Measurements from ENCODE around the gene GPC6. TPM values are rescaled to one million over a fixed set of nuclear protein-coding genes. Genes with fewer than 3 reads are reported as not detected.

The GPC6 gene
- polyA plus RNA-seq, 1 of the 3 experiments (the other 2 are of a cell fraction) = 6.7 TPM

- no peaks in the 10 kb centered on the region for H4K20me1 ChIP-seq (ENCODE audit: insufficient read depth)
- no peak overlapping the region for H3K27ac ChIP-seq (ENCODE audit: low read depth in 2 of 2, low read length in 1 of 2)
- H3K9me3 ChIP-seq = no peaks in the 10 kb centered on the region
- H3K79me2 ChIP-seq (ENCODE audit: insufficient read depth) = no peaks in the 10 kb centered on the region
- H3K9ac ChIP-seq = no peak overlapping the region
- H3F3A ChIP-seq (replicated peaks; ENCODE audit: insufficient read depth) = no peaks in the 10 kb centered on the region
- TF ChIP-seq MXI1 (IDR thresholded peaks at IDR 0.05; ENCODE audit: low read depth, low read length) (no peak), REST (IDR thresholded peaks at IDR 0.05; ENCODE audit: low read depth, low read length) (no peak), EP300 (IDR thresholded peaks at IDR 0.05; ENCODE audit: borderline replicate concordance in 1 of 2, low read depth in 1 of 2, low read length in 1 of 2) (no peak), SIN3A (IDR thresholded peaks at IDR 0.05; ENCODE audit: borderline replicate concordance, low read depth, low read length) (no peak), ZBTB33 (IDR thresholded peaks at IDR 0.05; ENCODE audit: borderline replicate concordance, low read depth) (no peak), GATA2 (CRISPR knock-in tag; IDR thresholded peaks at IDR 0.05) (no peak), PBX3 (IDR thresholded peaks at IDR 0.05) (no peak), CHD2 (IDR thresholded peaks at IDR 0.05; ENCODE audit: low read length, partially characterized antibody) (no peak), USF1 (IDR thresholded peaks at IDR 0.05; ENCODE audit: borderline replicate concordance, low read depth) (no peak), TEAD4 (IDR thresholded peaks at IDR 0.05; ENCODE audit: borderline replicate concordance, insufficient read depth) (no peak), FOSL2 (IDR thresholded peaks at IDR 0.05; ENCODE audit: borderline replicate concordance, low read depth) (no peak), FOXJ3 (CRISPR knock-in tag; IDR thresholded peaks at IDR 0.05) (no peak), RXRA (IDR thresholded peaks at IDR 0.05; ENCODE audit: borderline replicate concordance, low read depth) (no peak)
- ChIA-PET CTCF (no interaction called here), POLR2A (no interaction called here)
- H3K4me1 ChIP-seq (ENCODE audit: control insufficient read depth in 1 of 2, insufficient read depth in 2 of 2, low read depth in 1 of 2, low read length in 1 of 2) = peaks cover 0 to 2% of the 10 kb centered on the region in 2 experiments; a peak in 3 of 4 replicates
- H3K9me2 ChIP-seq = no peaks in the 10 kb centered on the region
- no peak for DNase-seq
- no peak overlapping the region for H3K4me3 ChIP-seq (ENCODE audit: low read depth in 2 of 2, low read length in 1 of 2)
- no peak overlapping the region for H2AFZ ChIP-seq (ENCODE audit: low read depth)
- no peak overlapping the region for H3K4me2 ChIP-seq
- H3K27me3 ChIP-seq (ENCODE audit: insufficient read depth) = no peaks in the 10 kb centered on the region
- H3K36me3 ChIP-seq (replicated peaks in 1 of 2; ENCODE audit: control insufficient read depth in 1 of 2, insufficient read depth in 2 of 2, low read length in 1 of 2) = no peaks in the 10 kb centered on the region
- WGBS (ENCODE audit: low lambda C conversion rate) = 91% methylated on average over 5 of the region's 5 CpGs
Observed at GRCh38 chr13:94210816-94211215, 984.2 kb downstream of the GPC6 start.
